OCI-LY3 (cell line): Measurements from ENCODE around the gene HTR3B.

Source experiments
- EZH2phosphoT487 ChIP-seq: fragments of 200-600 bp; shearing (Covaris generic); IDR thresholded peaks from 2 replicates; pipeline ENCODE4 v1.6.1; 2018; ENCODE audit warnings: antibody characterized with exemption, mixed run types, low read depth
- TF ChIP-seq, protein P1 (sequence below): fragments of 200-600, 300-600 bp; sonication (generic); IDR thresholded peaks from 2 replicates; pipeline ENCODE4 v1.5.1; 2014; ENCODE audit warnings: antibody characterized with exemption, low read length, low read depth

DNA sequence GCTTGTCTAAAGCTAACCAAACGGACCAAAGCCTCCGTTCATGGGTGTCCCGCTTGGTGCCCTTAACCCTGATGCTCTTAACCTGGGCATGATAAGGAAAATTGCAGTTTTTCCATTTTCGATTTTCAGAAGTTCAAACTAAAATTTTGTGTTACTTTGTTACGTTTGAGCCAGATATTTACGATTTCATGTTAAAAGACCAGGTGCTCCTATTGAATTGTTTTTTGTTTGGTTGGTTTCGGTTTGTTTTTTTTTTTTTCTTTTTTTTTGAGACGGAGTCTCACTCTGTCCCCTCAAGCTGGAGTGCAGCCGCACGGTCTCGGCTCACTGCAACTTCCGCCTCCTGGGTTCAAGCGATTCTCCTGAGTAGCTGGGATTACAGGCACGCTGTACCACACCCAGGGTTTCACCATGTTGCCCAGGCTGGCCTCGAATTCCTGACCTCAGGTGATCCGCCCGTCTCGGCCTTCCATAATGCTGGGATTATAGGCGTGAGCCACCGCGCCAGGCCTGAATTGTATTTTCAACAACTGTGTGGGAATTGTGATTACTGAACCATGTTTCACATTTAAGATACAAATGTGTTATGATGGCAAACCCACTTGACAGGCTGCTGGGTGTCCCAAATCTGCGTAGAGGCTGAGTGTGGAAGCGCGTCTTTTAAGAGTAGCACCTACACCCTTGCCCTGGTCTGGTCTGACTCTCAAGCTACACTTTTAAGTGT lies 28.4 kb upstream of the HTR3B start:
- TF ChIP-seq, protein P1, sequence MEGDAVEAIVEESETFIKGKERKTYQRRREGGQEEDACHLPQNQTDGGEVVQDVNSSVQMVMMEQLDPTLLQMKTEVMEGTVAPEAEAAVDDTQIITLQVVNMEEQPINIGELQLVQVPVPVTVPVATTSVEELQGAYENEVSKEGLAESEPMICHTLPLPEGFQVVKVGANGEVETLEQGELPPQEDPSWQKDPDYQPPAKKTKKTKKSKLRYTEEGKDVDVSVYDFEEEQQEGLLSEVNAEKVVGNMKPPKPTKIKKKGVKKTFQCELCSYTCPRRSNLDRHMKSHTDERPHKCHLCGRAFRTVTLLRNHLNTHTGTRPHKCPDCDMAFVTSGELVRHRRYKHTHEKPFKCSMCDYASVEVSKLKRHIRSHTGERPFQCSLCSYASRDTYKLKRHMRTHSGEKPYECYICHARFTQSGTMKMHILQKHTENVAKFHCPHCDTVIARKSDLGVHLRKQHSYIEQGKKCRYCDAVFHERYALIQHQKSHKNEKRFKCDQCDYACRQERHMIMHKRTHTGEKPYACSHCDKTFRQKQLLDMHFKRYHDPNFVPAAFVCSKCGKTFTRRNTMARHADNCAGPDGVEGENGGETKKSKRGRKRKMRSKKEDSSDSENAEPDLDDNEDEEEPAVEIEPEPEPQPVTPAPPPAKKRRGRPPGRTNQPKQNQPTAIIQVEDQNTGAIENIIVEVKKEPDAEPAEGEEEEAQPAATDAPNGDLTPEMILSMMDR, result no peak
- TF ChIP-seq EZH2phosphoT487, result no peak
